ENCODE measurements around the gene MGRN1. TPM values are rescaled to one million over a fixed set of nuclear protein-coding genes. Genes with fewer than 3 reads are reported as not detected.

Gene MGRN1
- total RNA-seq, 1 experiment from 2014 or later: 105 TPM

GRCh38 chr16:4628283-4628682, 3.7 kb downstream of the MGRN1 start:
- H3K27me3 Mint-ChIP-seq (ENCODE audit: unreplicated experiment): no peaks in the 10 kb centered on the region
- H3K4me3 Mint-ChIP-seq (ENCODE audit: low read depth, unreplicated experiment): no peak overlapping the region
- TF ChIP-seq, protein P1, sequence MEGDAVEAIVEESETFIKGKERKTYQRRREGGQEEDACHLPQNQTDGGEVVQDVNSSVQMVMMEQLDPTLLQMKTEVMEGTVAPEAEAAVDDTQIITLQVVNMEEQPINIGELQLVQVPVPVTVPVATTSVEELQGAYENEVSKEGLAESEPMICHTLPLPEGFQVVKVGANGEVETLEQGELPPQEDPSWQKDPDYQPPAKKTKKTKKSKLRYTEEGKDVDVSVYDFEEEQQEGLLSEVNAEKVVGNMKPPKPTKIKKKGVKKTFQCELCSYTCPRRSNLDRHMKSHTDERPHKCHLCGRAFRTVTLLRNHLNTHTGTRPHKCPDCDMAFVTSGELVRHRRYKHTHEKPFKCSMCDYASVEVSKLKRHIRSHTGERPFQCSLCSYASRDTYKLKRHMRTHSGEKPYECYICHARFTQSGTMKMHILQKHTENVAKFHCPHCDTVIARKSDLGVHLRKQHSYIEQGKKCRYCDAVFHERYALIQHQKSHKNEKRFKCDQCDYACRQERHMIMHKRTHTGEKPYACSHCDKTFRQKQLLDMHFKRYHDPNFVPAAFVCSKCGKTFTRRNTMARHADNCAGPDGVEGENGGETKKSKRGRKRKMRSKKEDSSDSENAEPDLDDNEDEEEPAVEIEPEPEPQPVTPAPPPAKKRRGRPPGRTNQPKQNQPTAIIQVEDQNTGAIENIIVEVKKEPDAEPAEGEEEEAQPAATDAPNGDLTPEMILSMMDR (IDR thresholded peaks at IDR 0.05; ENCODE audit: unreplicated experiment): no peak
- H3K36me3 Mint-ChIP-seq (ENCODE audit: insufficient read depth, unreplicated experiment): peaks cover 29% of the 10 kb centered on the region
- H3K4me1 Mint-ChIP-seq (ENCODE audit: low read depth, unreplicated experiment): peaks cover 17% of the 10 kb centered on the region
- no peak for DNase-seq
- BruUV-seq (replicated peaks): no TSS peak
- CTCF ChIA-PET: no interaction called here
- no peak overlapping the region for H3K27ac Mint-ChIP-seq (ENCODE audit: unreplicated experiment)
- intact Hi-C loops (cut with micrococcal nuclease; ENCODE audit: unreplicated experiment): no loop called here
- no peaks in the 10 kb centered on the region for H3K9me3 Mint-ChIP-seq (ENCODE audit: low read depth, unreplicated experiment)

DNA sequence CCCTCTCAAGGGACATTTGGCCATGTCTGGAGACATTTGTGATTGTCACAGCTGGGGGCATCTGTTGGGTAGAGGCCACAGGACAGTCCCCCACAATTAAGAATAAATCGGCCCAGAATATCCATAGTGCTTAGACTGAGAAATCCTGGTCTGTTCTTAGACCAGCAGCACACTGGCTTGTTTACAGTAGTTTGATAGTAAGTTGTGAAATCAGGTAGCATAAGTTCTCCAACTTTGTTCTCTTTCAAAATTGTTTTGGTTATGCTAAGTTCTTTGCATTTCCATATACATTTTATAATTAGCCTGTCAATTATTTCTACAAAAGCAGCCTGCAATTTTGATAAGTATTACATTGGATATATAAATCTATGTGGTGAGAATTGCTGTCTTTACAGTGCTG, 6.8 kb downstream of the MGRN1 start:
- no peak overlapping the region for H3K27ac Mint-ChIP-seq (ENCODE audit: unreplicated experiment)
- H3K9me3 Mint-ChIP-seq (ENCODE audit: low read depth, unreplicated experiment): no peaks in the 10 kb centered on the region
- CTCF ChIA-PET: interaction anchor here (0.7 kb wide), 1 partner anchor 56 kb away, joined by 4 read pairs; no protein-coding TSS in a partner anchor
- peaks cover 25% of the 10 kb centered on the region for H3K36me3 Mint-ChIP-seq (ENCODE audit: insufficient read depth, unreplicated experiment)
- intact Hi-C loops (cut with micrococcal nuclease; ENCODE audit: unreplicated experiment): no loop called here
- no peak for DNase-seq
- H3K4me3 Mint-ChIP-seq (ENCODE audit: low read depth, unreplicated experiment): no peak overlapping the region
- H3K4me1 Mint-ChIP-seq (ENCODE audit: low read depth, unreplicated experiment): peaks cover 8% of the 10 kb centered on the region
- BruUV-seq (replicated peaks): no TSS peak
- TF ChIP-seq, protein P1 (IDR thresholded peaks at IDR 0.05; ENCODE audit: unreplicated experiment): no peak
- H3K27me3 Mint-ChIP-seq (ENCODE audit: unreplicated experiment): no peaks in the 10 kb centered on the region

- no peak overlapping the region for H3K4me3 Mint-ChIP-seq (ENCODE audit: low read depth, unreplicated experiment)
- H3K27ac Mint-ChIP-seq (ENCODE audit: unreplicated experiment): no peak overlapping the region
- no TSS peak for BruUV-seq (replicated peaks)
- CTCF ChIA-PET: no interaction called here
- no peaks in the 10 kb centered on the region for H3K4me1 Mint-ChIP-seq (ENCODE audit: low read depth, unreplicated experiment)
- peaks cover 33% of the 10 kb centered on the region for H3K36me3 Mint-ChIP-seq (ENCODE audit: insufficient read depth, unreplicated experiment)
- DNase-seq: no peak
- intact Hi-C loops (cut with micrococcal nuclease; ENCODE audit: unreplicated experiment): no loop called here
- no peaks in the 10 kb centered on the region for H3K27me3 Mint-ChIP-seq (ENCODE audit: unreplicated experiment)
- H3K9me3 Mint-ChIP-seq (ENCODE audit: low read depth, unreplicated experiment): no peaks in the 10 kb centered on the region
- TF ChIP-seq, protein P1 (IDR thresholded peaks at IDR 0.05; ENCODE audit: unreplicated experiment): no peak
Measured at GRCh38 chr16:4633910-4634635, 9.4 kb downstream of the MGRN1 start.

DNA sequence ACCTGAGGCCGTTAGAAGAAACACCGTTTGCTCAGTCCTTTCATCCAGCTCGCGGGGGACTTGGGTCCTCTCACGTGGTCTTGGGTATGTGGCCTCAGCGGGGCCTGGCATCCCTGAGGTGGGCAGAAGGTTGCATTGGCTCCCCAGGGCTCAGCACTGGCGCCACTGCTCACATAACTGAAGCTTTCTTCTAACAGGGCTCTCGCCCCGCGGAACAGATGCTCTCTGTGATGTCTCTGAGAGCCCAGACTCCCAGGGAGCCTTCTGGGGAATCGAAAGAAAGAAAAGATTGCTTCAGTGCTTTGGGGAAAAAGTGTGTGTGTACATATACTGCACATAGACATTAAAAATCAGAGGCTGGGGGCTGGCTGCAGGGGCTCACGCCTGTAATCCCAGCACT, 10.1 kb downstream of the MGRN1 start:
- H3K27me3 Mint-ChIP-seq (ENCODE audit: unreplicated experiment): no peaks in the 10 kb centered on the region
- intact Hi-C loops (cut with micrococcal nuclease; ENCODE audit: unreplicated experiment): no loop called here
- H3K27ac Mint-ChIP-seq (ENCODE audit: unreplicated experiment): no peak overlapping the region
- no peak for DNase-seq
- H3K4me3 Mint-ChIP-seq (ENCODE audit: low read depth, unreplicated experiment): no peak overlapping the region
- no peaks in the 10 kb centered on the region for H3K4me1 Mint-ChIP-seq (ENCODE audit: low read depth, unreplicated experiment)
- BruUV-seq (replicated peaks): no TSS peak
- H3K36me3 Mint-ChIP-seq (ENCODE audit: insufficient read depth, unreplicated experiment): peaks cover 35% of the 10 kb centered on the region
- H3K9me3 Mint-ChIP-seq (ENCODE audit: low read depth, unreplicated experiment): no peaks in the 10 kb centered on the region
- TF ChIP-seq, protein P1 (IDR thresholded peaks at IDR 0.05; ENCODE audit: unreplicated experiment): no peak
- CTCF ChIA-PET: no interaction called here
